Measurements from ENCODE around the gene ZRSR2. TPM values are rescaled to one million over a fixed set of nuclear protein-coding genes. Genes with fewer than 3 reads are reported as not detected.

The ZRSR2 gene
- total and polyA plus RNA-seq, 9 of the 15 experiments (the other 6 are each of a cell fraction or from before 2014, with no cell fraction given): 3.5 to 19.5 (median 8.6) TPM

GRCh38 chrX:15834053-15834452 is 43.8 kb downstream of the ZRSR2 start (continued):
- TF ChIP-seq ATF3 (IDR thresholded peaks at IDR 0.05): peak; percentile 60
- TF ChIP-seq ATF3 (CRISPR knock-in tag; conservative IDR thresholded peaks at IDR 0.05): no peak
- TF ChIP-seq CREM (IDR thresholded peaks at IDR 0.05; ENCODE audit: low read depth): peak; percentile 41; the same call in 1 of the 2 replicates
- TF ChIP-seq ZBTB43 (CRISPR knock-in tag; IDR thresholded peaks at IDR 0.05): no peak
- TF ChIP-seq ZNF384 (IDR thresholded peaks at IDR 0.05; ENCODE audit: low read depth, low read length): no peak
- TF ChIP-seq E2F5 (CRISPR knock-in tag; IDR thresholded peaks at IDR 0.05): no peak
- TF ChIP-seq RFX5 (IDR thresholded peaks at IDR 0.05; ENCODE audit: low read depth, low read length): no peak
